ENCODE data around the gene DKKL1. TPM values are rescaled to one million over a fixed set of nuclear protein-coding genes. Genes with fewer than 3 reads are reported as not detected.
A peak's percentile ranks its signal among the peaks of the same experiment; 100 is the strongest.

Gene DKKL1
- total and polyA plus RNA-seq, 7 experiments from 2014 or later, result not detected

DNA sequence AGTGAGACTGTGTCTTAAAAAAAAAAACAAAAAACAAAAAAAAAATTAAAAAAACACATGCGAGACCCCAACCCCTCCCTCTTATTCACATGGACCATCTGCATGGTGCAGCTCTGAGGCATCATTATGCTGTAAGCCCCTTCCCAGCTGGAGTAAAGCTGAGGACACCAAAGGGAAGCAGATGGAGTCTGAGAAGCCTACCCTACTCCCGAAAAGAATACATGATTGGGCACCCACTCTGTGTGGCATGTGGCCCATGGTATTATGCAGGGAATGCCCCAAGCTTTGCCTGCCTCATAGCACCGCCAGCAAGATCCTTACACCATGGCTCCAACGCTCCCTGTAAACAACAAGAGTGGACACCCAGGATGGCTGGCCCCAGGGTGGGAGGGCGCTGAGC, 54.8 kb downstream of the DKKL1 start:
- POLR2A ChIA-PET, result interaction anchor here (1.1 to 1.9 kb wide), 4 partner anchors 8 to 34 kb away, joined by 4 to 7 read pairs (median 5); partner anchors contain the start of gene PIH1D1
- H3K4me3 ChIP-seq (ENCODE audit: low read length), result no peak overlapping the region
- H3K36me3 Mint-ChIP-seq, result peaks cover 0 to 5% (median 0%) of the 10 kb centered on the region in 5 donors

DNA sequence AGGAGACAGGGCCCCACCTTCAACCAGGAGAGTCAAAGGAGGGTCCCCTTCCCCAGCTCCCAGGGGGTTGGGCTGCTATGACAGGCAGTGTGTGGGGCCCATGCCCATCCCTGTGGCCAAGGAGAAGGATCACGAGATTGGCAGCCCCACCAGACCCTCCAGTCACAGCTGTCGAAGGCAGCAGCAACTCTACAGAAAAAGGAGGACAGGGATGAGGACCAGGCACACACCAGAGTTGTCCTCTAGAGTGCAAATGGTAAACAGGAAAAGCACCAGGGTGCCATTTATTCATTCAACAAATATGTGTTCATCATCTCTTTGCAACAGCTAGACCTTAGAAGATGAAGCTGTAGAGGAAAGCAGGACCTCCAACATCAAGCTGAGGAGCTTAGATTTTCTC, 55.5 kb downstream of the DKKL1 start:
- peak overlapping the region in 1 of 9 donors; percentile 2 for H3K27ac Mint-ChIP-seq
- H3K36me3 Mint-ChIP-seq, result peaks cover 0 to 9% (median 0%) of the 10 kb centered on the region in 5 donors
- H3K4me1 ChIP-seq (ENCODE audit: control insufficient read depth in 2 of 2, insufficient read depth in 2 of 2, low read length in 2 of 2), result peaks cover 27 to 29% of the 10 kb centered on the region in 2 donors
- H3K27me3 Mint-ChIP-seq, result peaks cover 46 to 72% (median 63%) of the 10 kb centered on the region in 5 donors
- H3K4me3 Mint-ChIP-seq, result no peak overlapping the region
- H3K27me3 ChIP-seq (ENCODE audit: control insufficient read depth in 2 of 2, insufficient read depth in 2 of 2, low read length in 2 of 2), result peaks cover 22% of the 10 kb centered on the region in 2 donors
- intact Hi-C loops (cut with micrococcal nuclease), result no loop called here
- H3K9me3 Mint-ChIP-seq, result peaks cover 0 to 3% (median 0%) of the 10 kb centered on the region in 11 donors
- ChIA-PET CTCF (no interaction called here), POLR2A (interaction anchor here (1.1 to 1.9 kb wide), 3 partner anchors 9 to 33 kb away, joined by 4 to 7 read pairs (median 6); partner anchors contain the start of gene PIH1D1)
- H3K36me3 ChIP-seq (ENCODE audit: control insufficient read depth in 2 of 3, insufficient read depth in 3 of 3, low read length in 3 of 3), result no peaks in the 10 kb centered on the region
- H3K4me3 ChIP-seq (ENCODE audit: low read length), result no peak overlapping the region
- no peak for DNase-seq
- no peak for ATAC-seq
- H3K27ac ChIP-seq (ENCODE audit: low read depth, low read length), result no peak overlapping the region
- H3K9me3 ChIP-seq (ENCODE audit: control insufficient read depth in 2 of 3, low read length in 3 of 3), result no peaks in the 10 kb centered on the region
- H3K4me1 Mint-ChIP-seq, result peaks cover 27 to 40% (median 35%) of the 10 kb centered on the region in 7 donors

More for the DNA sequence above, 54.8 kb downstream of the DKKL1 start:
- peaks cover 39 to 65% (median 56%) of the 10 kb centered on the region in 5 donors for H3K27me3 Mint-ChIP-seq
- DNase-seq (no peak), ATAC-seq (no peak)
- no peak overlapping the region for H3K4me3 Mint-ChIP-seq
- Histone ChIP-seq H3K9me3 (ENCODE audit: control insufficient read depth in 2 of 3, low read length in 3 of 3) (no peaks in the 10 kb centered on the region), H3K36me3 (ENCODE audit: control insufficient read depth in 2 of 3, insufficient read depth in 3 of 3, low read length in 3 of 3) (no peaks in the 10 kb centered on the region), H3K27me3 (ENCODE audit: control insufficient read depth in 2 of 2, insufficient read depth in 2 of 2, low read length in 2 of 2) (peaks cover 17 to 22% of the 10 kb centered on the region in 2 donors), H3K4me1 (ENCODE audit: control insufficient read depth in 2 of 2, insufficient read depth in 2 of 2, low read length in 2 of 2) (peaks cover 21 to 22% of the 10 kb centered on the region in 2 donors), H3K27ac (ENCODE audit: low read depth, low read length) (no peak overlapping the region)
- peaks cover 20 to 34% (median 29%) of the 10 kb centered on the region in 7 donors for H3K4me1 Mint-ChIP-seq
- H3K27ac Mint-ChIP-seq, result no peak overlapping the region
- CTCF ChIA-PET, result no interaction called here
- H3K9me3 Mint-ChIP-seq, result peaks cover 0 to 2% (median 0%) of the 10 kb centered on the region in 11 donors
- intact Hi-C loops (cut with micrococcal nuclease), result no loop called here

DNA sequence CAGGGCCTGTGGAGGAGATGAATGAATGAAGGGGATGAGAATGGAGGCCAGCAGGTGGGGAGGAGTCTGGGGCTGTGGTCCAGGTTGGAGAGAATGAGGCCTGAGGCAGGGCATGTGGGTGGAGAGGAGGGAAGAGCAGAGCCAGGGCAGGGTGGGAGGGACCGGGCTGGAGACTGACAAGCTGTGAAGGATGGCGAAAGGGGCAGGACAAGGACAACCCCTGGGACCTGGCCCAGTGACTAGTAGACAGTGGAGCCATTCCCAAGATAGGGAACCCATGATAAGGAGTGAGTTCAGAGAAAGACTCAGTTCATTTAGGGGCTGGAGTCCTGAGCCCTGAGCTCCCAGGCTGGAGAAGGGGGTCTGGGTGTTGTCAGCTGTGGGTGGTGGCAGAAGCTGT, 56.5 kb downstream of the DKKL1 start:
- no peak overlapping the region for H3K27ac Mint-ChIP-seq
- H3K4me3 Mint-ChIP-seq, result peak overlapping the region in 3 of 10 donors; percentile 18 to 96 (median 60)

DNA sequence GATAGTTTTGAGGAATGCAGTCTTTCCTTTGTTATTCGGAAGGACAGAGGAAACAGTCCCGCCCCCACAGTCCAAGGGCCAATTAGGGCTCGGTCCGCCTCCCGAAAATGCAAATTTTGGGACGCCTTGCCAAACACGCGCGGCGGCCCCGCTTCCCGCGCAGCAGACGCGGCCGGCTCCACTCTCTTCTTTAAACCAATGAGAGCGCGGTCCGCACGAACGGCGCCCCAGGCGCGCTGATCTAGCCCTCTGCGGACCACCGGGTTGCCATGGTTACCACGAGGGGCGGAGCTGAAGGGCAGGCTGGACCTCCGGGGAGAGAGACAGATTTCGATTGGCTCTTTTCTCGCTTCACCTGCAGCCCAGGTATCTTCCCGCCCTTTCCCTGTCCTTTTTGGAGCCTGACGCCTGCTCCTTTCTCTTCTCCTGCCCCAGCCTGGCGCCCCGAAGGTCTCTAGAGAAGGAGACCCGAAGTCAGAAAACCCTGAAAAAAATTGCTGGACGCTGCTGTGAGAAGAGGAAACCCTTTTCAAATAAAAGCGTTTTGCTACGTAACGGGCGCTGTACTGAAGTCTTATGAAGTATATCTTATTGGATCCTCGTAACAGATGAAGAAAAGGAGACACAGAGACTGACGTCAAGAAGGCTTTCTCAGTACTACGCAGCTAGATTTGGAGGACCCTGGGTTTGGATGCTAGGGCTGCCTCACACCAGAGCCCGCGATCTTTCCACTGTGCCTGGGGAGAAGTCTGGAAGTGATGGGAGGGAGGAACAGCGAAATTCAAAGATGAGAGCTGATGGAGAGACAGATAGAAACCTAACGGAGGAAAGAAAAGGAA, 57.6 kb downstream of the DKKL1 start:
- Histone ChIP-seq H3K27ac (ENCODE audit: low read depth, low read length) (no peak overlapping the region), H3K4me3 (ENCODE audit: low read length) (no peak overlapping the region), H3K4me1 (ENCODE audit: control insufficient read depth in 2 of 2, insufficient read depth in 2 of 2, low read length in 2 of 2) (peaks cover 29 to 30% of the 10 kb centered on the region in 2 donors), H3K9me3 (ENCODE audit: control insufficient read depth in 2 of 3, low read length in 3 of 3) (no peaks in the 10 kb centered on the region), H3K27me3 (ENCODE audit: control insufficient read depth in 2 of 2, insufficient read depth in 2 of 2, low read length in 2 of 2) (peaks cover 22 to 31% of the 10 kb centered on the region in 2 donors), H3K36me3 (ENCODE audit: control insufficient read depth in 2 of 3, insufficient read depth in 3 of 3, low read length in 3 of 3) (no peaks in the 10 kb centered on the region)
- Mint-ChIP-seq H3K36me3 (peaks cover 0 to 9% (median 0%) of the 10 kb centered on the region in 5 donors), H3K4me3 (peak overlapping the region in 9 of 10 donors; percentile 53 to 96 (median 64)), H3K27me3 (peaks cover 62 to 89% (median 82%) of the 10 kb centered on the region in 5 donors), H3K4me1 (peaks cover 43 to 49% (median 46%) of the 10 kb centered on the region in 7 donors), H3K27ac (peak overlapping the region in 3 of 9 donors; percentile 48 to 89 (median 86)), H3K9me3 (peaks cover 0 to 4% (median 0%) of the 10 kb centered on the region in 11 donors)
- DNase-seq (peak in 2 of 9 donors; percentile 24 to 59), ATAC-seq (peak; percentile 57)
- ChIA-PET CTCF (interaction anchor here (0.6 kb wide), 1 partner anchor 53 kb away, joined by 4 read pairs; the partner anchor contains the start of gene FLT3LG), POLR2A (interaction anchor here (0.6 to 2.7 kb wide), 5 partner anchors 13 to 93 kb away, joined by 3 to 8 read pairs (median 3); no protein-coding TSS in a partner anchor)
- intact Hi-C loops (cut with micrococcal nuclease), result loop anchor here in 1 of 2 donors (1.0 kb wide), 1 partner anchor 29 kb away; no protein-coding TSS in a partner anchor

More for the DNA sequence above, 56.5 kb downstream of the DKKL1 start:
- Histone ChIP-seq H3K4me3 (ENCODE audit: low read length) (no peak overlapping the region), H3K9me3 (ENCODE audit: control insufficient read depth in 2 of 3, low read length in 3 of 3) (no peaks in the 10 kb centered on the region), H3K27me3 (ENCODE audit: control insufficient read depth in 2 of 2, insufficient read depth in 2 of 2, low read length in 2 of 2) (peaks cover 22% of the 10 kb centered on the region in 2 donors), H3K36me3 (ENCODE audit: control insufficient read depth in 2 of 3, insufficient read depth in 3 of 3, low read length in 3 of 3) (no peaks in the 10 kb centered on the region), H3K27ac (ENCODE audit: low read depth, low read length) (no peak overlapping the region), H3K4me1 (ENCODE audit: control insufficient read depth in 2 of 2, insufficient read depth in 2 of 2, low read length in 2 of 2) (peaks cover 29 to 30% of the 10 kb centered on the region in 2 donors)
- H3K9me3 Mint-ChIP-seq, result peaks cover 0 to 4% (median 0%) of the 10 kb centered on the region in 11 donors
- ATAC-seq, result no peak
- CTCF ChIA-PET, result interaction anchor here (1.3 kb wide), 1 partner anchor 25 kb away, joined by 3 read pairs; no protein-coding TSS in a partner anchor
- peaks cover 52 to 81% (median 72%) of the 10 kb centered on the region in 5 donors for H3K27me3 Mint-ChIP-seq
- peaks cover 0 to 9% (median 0%) of the 10 kb centered on the region in 5 donors for H3K36me3 Mint-ChIP-seq
- intact Hi-C loops (cut with micrococcal nuclease), result no loop called here
- DNase-seq, result no peak
- POLR2A ChIA-PET, result interaction anchor here (0.6 to 1.5 kb wide), 5 partner anchors 10 to 918 kb away, joined by 3 to 6 read pairs (median 3); no protein-coding TSS in a partner anchor
- H3K4me1 Mint-ChIP-seq, result peaks cover 34 to 43% (median 39%) of the 10 kb centered on the region in 7 donors

DNA sequence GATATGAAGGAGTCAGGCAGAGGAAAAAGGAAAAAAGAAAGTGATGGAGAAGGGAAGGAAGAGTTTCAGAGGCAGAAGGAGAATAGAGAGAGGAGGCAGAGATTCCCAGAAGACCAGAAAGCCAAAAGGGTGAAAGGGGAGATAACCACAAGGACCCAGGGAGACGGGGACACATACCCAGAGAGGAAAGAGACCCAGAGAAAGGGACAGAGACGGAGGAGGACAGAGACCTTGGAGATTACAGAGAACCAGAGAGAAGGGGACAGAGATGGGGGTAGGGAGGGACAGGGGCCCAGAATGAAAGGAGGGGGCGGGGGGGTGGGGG, 58.2 kb downstream of the DKKL1 start:
- DNase-seq, result no peak
- ChIA-PET CTCF (interaction anchor here (0.6 kb wide), 1 partner anchor 52 kb away, joined by 4 read pairs; the partner anchor contains the start of gene FLT3LG), POLR2A (interaction anchor here (1.3 to 2.7 kb wide), 2 partner anchors 13 to 49 kb away, joined by 4 to 8 read pairs; no protein-coding TSS in a partner anchor)
- peaks cover 0 to 11% (median 0%) of the 10 kb centered on the region in 5 donors for H3K36me3 Mint-ChIP-seq
- intact Hi-C loops (cut with micrococcal nuclease), result loop anchor here (1.0 to 2.0 kb wide), 2 partner anchors 21 to 30 kb away; no protein-coding TSS in a partner anchor
- Histone ChIP-seq H3K9me3 (ENCODE audit: control insufficient read depth in 2 of 3, low read length in 3 of 3) (no peaks in the 10 kb centered on the region), H3K36me3 (ENCODE audit: control insufficient read depth in 2 of 3, insufficient read depth in 3 of 3, low read length in 3 of 3) (no peaks in the 10 kb centered on the region), H3K27me3 (ENCODE audit: control insufficient read depth in 2 of 2, insufficient read depth in 2 of 2, low read length in 2 of 2) (peaks cover 28 to 37% of the 10 kb centered on the region in 2 donors), H3K27ac (ENCODE audit: low read depth, low read length) (no peak overlapping the region), H3K4me1 (ENCODE audit: control insufficient read depth in 2 of 2, insufficient read depth in 2 of 2, low read length in 2 of 2) (peaks cover 29 to 30% of the 10 kb centered on the region in 2 donors), H3K4me3 (ENCODE audit: low read length) (no peak overlapping the region)
- H3K9me3 Mint-ChIP-seq, result peaks cover 0 to 6% (median 0%) of the 10 kb centered on the region in 11 donors
- H3K27ac Mint-ChIP-seq, result peak overlapping the region in 2 of 9 donors; percentile 62 to 89
- H3K4me1 Mint-ChIP-seq, result peaks cover 44 to 55% (median 51%) of the 10 kb centered on the region in 7 donors
- H3K27me3 Mint-ChIP-seq, result peaks cover 68 to 91% (median 88%) of the 10 kb centered on the region in 5 donors
- H3K4me3 Mint-ChIP-seq, result peak overlapping the region in 9 of 10 donors; percentile 56 to 96 (median 64)
- no peak for ATAC-seq
